Endothelial cell (in vitro differentiated cells): ENCODE measurements around the gene RANBP3. TPM values are rescaled to one million over a fixed set of nuclear protein-coding genes. Genes with fewer than 3 reads are reported as not detected.

ENCODE experiments used
- DNase-seq: peaks from one replicate; pipeline ENCODE4 v3.0.0; 2021; ENCODE audit warnings: low spot score
- H3K27ac Mint-ChIP-seq: one replicate; pipeline ENCODE4 v1.8.0; 2021; ENCODE audit warnings: mixed read lengths, inconsistent platforms; ENCODE audit not compliant: unreplicated experiment
- H3K27me3 Mint-ChIP-seq: one replicate; pipeline ENCODE4 v1.8.0; 2021; ENCODE audit warnings: mild to moderate bottlenecking, moderate library complexity, mixed read lengths, inconsistent platforms; ENCODE audit not compliant: unreplicated experiment
- H3K36me3 Mint-ChIP-seq: one replicate; pipeline ENCODE4 v1.8.0; 2021; ENCODE audit warnings: mild to moderate bottlenecking, low read depth, mixed read lengths, inconsistent platforms; ENCODE audit not compliant: unreplicated experiment
- H3K4me1 Mint-ChIP-seq: one replicate; pipeline ENCODE4 v1.8.0; 2021; ENCODE audit warnings: mild to moderate bottlenecking, mixed read lengths, inconsistent platforms; ENCODE audit not compliant: unreplicated experiment
- H3K4me3 Mint-ChIP-seq: one replicate; pipeline ENCODE4 v1.8.0; 2021; ENCODE audit warnings: mild to moderate bottlenecking, mixed read lengths, inconsistent platforms; ENCODE audit not compliant: unreplicated experiment
- H3K9me3 Mint-ChIP-seq: one replicate; pipeline ENCODE4 v1.8.0; 2021; ENCODE audit warnings: mixed read lengths, inconsistent platforms; ENCODE audit not compliant: unreplicated experiment
- total RNA-seq: library from RNA; stranded (reverse); fragmentation: NEBNext Ultra II Directional; extraction: Animal tissue kit (Norgen Biotek cat#: 25700); gene quantifications from one replicate; pipeline ENCODE4 v1.2.1, GENCODE V29; 2021; ENCODE audit not compliant: unreplicated experiment
- TF ChIP-seq, protein P1 (sequence below): fragments of 200-600 bp; sonication (generic); IDR thresholded peaks from one replicate; pipeline ENCODE4 v1.5.0; 2021; ENCODE audit warnings: antibody characterized with exemption; ENCODE audit not compliant: unreplicated experiment

The RANBP3 gene
- total RNA-seq, 1 donor from 2014 or later = 69.5 TPM

DNA sequence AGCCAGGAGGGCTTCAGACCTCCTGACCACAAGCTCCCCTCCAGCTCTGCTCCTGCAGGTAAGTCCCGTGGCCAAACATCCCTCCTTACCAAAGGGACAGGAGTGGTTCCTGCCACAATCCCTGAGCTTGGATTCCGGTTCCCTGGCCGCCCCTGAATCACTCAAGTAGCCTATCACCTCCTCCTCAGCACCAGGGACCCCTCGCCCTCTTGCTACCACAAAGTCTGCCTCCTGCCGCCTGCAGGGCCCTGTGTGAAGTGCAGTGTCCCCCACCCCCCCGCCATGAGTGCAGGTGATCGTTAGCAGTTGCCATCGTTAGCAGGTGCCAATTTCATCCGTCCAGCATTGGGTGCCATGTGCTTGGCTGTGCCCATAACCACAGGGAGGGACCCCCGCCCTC, 40.8 kb upstream of the RANBP3 start:
- Mint-ChIP-seq H3K9me3 (no peaks in the 10 kb centered on the region), H3K4me1 (no peaks in the 10 kb centered on the region), H3K36me3 (no peaks in the 10 kb centered on the region), H3K4me3 (no peak overlapping the region), H3K27ac (no peak overlapping the region), H3K27me3 (peaks cover 9% of the 10 kb centered on the region)
- TF ChIP-seq, protein P1, sequence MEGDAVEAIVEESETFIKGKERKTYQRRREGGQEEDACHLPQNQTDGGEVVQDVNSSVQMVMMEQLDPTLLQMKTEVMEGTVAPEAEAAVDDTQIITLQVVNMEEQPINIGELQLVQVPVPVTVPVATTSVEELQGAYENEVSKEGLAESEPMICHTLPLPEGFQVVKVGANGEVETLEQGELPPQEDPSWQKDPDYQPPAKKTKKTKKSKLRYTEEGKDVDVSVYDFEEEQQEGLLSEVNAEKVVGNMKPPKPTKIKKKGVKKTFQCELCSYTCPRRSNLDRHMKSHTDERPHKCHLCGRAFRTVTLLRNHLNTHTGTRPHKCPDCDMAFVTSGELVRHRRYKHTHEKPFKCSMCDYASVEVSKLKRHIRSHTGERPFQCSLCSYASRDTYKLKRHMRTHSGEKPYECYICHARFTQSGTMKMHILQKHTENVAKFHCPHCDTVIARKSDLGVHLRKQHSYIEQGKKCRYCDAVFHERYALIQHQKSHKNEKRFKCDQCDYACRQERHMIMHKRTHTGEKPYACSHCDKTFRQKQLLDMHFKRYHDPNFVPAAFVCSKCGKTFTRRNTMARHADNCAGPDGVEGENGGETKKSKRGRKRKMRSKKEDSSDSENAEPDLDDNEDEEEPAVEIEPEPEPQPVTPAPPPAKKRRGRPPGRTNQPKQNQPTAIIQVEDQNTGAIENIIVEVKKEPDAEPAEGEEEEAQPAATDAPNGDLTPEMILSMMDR = peak; percentile 42
- peak; percentile 46 for DNase-seq

DNA sequence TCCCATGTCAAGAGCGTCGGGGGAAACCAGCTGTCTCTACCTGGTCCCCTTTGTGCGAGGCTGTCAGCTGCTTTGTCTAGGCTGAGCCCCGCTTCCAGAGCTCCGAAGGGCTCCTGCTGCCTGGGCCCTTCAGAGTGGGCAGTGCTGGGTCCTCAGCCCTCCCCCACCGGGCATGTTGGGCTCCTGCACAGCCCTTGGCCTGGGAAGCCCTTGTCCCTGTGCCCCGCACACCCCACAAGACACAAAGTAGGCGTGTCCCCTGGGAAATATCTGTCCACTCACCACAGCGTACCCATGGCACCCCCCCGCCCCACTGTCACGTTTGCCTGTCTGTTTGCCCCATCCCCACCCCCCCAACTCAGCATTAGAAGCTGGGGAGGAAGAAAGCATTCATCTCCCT, 39.6 kb upstream of the RANBP3 start:
- Mint-ChIP-seq H3K4me1 (no peaks in the 10 kb centered on the region), H3K9me3 (no peaks in the 10 kb centered on the region), H3K27me3 (peaks cover 9% of the 10 kb centered on the region), H3K4me3 (no peak overlapping the region), H3K27ac (no peak overlapping the region), H3K36me3 (no peaks in the 10 kb centered on the region)
- no peak for DNase-seq
- TF ChIP-seq, protein P1 = no peak

DNA sequence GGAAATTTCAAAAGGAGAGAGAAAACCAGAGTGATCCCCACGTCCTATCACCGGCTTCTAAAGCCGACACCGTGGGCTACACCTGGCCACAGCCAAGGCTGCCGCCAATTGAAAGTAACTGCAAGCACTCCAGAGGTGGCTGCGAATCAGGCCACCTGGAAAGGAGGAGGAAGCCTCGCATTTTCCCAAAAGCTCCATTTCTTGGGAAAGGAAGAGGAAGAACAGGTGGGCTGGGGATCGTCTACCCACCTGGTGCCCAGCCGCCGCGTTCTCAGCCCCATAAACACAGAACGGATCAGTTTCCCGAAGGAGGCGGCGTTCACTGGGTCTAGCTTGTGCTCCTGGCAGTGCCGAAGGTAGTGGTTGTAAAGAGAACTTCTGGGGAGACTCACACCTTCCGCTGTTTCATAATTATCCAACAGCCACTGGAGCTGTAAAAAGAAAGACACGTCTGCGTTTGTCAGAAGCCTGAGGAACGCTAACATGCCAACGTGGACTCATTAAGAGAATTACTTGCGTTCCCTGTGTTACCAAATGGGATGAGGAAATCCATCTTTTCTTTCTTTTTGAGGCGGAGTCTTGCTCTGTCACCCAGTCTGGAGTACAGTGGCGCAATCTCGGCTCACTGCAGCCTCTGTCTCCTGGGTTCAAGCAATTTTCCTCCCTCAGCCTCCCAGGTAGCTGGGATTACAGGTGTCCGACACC, 38.1 kb upstream of the RANBP3 start:
- TF ChIP-seq, protein P1 = no peak
- Mint-ChIP-seq H3K27me3 (peaks cover 12% of the 10 kb centered on the region), H3K36me3 (no peaks in the 10 kb centered on the region), H3K4me3 (no peak overlapping the region), H3K9me3 (no peaks in the 10 kb centered on the region), H3K27ac (no peak overlapping the region), H3K4me1 (no peaks in the 10 kb centered on the region)
- DNase-seq = no peak

DNA sequence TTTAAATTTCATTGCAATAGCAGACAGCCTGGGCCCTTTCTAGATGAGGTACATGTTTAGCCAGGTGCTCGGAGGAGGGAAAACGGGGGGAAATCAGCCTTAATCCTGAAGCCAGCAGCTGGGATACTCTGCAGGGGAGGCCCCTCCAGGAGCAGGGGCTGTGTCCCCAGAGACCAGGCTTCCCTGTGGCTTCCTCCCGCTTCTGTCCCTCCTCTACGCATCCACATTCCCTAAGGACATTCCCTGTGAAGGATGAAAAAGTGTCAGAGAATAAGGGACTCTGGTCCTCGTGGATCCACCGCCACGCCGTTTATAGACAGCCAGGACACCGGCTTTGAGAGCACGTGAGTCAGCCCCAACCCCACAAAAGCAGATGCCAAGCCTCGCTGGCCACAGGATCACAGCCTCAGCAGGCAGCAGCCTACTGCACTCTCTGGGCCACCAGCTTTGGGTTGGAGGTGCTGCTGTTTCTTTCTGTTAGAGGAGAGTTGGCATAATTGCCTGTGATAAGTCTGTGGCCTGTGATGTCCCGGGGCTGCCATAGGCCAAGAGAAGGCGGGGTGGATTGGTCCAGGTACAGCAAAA, 36.7 kb upstream of the RANBP3 start:
- Mint-ChIP-seq H3K27ac (no peak overlapping the region), H3K9me3 (no peaks in the 10 kb centered on the region), H3K27me3 (peaks cover 12% of the 10 kb centered on the region), H3K4me1 (no peaks in the 10 kb centered on the region), H3K36me3 (no peaks in the 10 kb centered on the region), H3K4me3 (no peak overlapping the region)
- TF ChIP-seq, protein P1 = no peak
- no peak for DNase-seq
